Measurements from ENCODE around the gene C2orf66.

The C2orf66 gene

GRCh38 chr2:196809260-196809659, at the start of gene C2orf66:
TSS of gene C2orf66 (minus strand) at chr2:196809355. CDS start at chr2:196809336, 19 bp downstream.
- FAIRE-seq (no peak), DNase-seq (ENCODE audit: extremely low spot score, insufficient read length, low read depth) (no peak)

GRCh38 chr2:196854629-196855028, 45.5 kb upstream of the C2orf66 start:
- DNase-seq (ENCODE audit: extremely low spot score, insufficient read length, low read depth) (no peak), FAIRE-seq (no peak)

GRCh38 chr2:196853301-196854087, 44.3 kb upstream of the C2orf66 start:
- FAIRE-seq (no peak), DNase-seq (ENCODE audit: extremely low spot score, insufficient read length, low read depth) (no peak)

GRCh38 chr2:196851088-196851487, 41.9 kb upstream of the C2orf66 start:
- DNase-seq (ENCODE audit: extremely low spot score, insufficient read length, low read depth) (no peak), FAIRE-seq (no peak)

- DNase-seq (ENCODE audit: extremely low spot score, insufficient read length, low read depth) (no peak), FAIRE-seq (no peak)
Measured at GRCh38 chr2:196849895-196850294, 40.7 kb upstream of the C2orf66 start.

- no peak for DNase-seq (ENCODE audit: extremely low spot score, insufficient read length, low read depth)
- FAIRE-seq, result no peak
Measured at GRCh38 chr2:196846295-196846694, 37.1 kb upstream of the C2orf66 start.

GRCh38 chr2:196845371-196845770, 36.2 kb upstream of the C2orf66 start:
- FAIRE-seq (no peak), DNase-seq (ENCODE audit: extremely low spot score, insufficient read length, low read depth) (no peak)

- FAIRE-seq (no peak), DNase-seq (ENCODE audit: extremely low spot score, insufficient read length, low read depth) (no peak)
Measured at GRCh38 chr2:196840171-196840570, 31.0 kb upstream of the C2orf66 start.

- DNase-seq (ENCODE audit: extremely low spot score, insufficient read length, low read depth), result no peak
- no peak for FAIRE-seq
Measured at GRCh38 chr2:196839574-196839973, 30.4 kb upstream of the C2orf66 start.

GRCh38 chr2:196836440-196836839, 27.3 kb upstream of the C2orf66 start:
- no peak for FAIRE-seq

GRCh38 chr2:196830701-196831100, 21.5 kb upstream of the C2orf66 start:
- no peak for FAIRE-seq
- no peak for DNase-seq (ENCODE audit: extremely low spot score, insufficient read length, low read depth)

More at GRCh38 chr2:196836440-196836839, 27.3 kb upstream of the C2orf66 start:
- DNase-seq (ENCODE audit: extremely low spot score, insufficient read length, low read depth), result no peak

GRCh38 chr2:196827356-196827755, 18.2 kb upstream of the C2orf66 start:
- FAIRE-seq, result no peak
- DNase-seq (ENCODE audit: extremely low spot score, insufficient read length, low read depth), result no peak

GRCh38 chr2:196823750-196824522, 14.8 kb upstream of the C2orf66 start:
- FAIRE-seq (no peak), DNase-seq (ENCODE audit: extremely low spot score, insufficient read length, low read depth) (no peak)

GRCh38 chr2:196821195-196821594, 12.0 kb upstream of the C2orf66 start:
- DNase-seq (ENCODE audit: extremely low spot score, insufficient read length, low read depth) (no peak), FAIRE-seq (no peak)

- no peak for DNase-seq (ENCODE audit: extremely low spot score, insufficient read length, low read depth)
Measured at GRCh38 chr2:196808083-196808665, 981 bp downstream of the C2orf66 start.

GRCh38 chr2:196804381-196804780, 4.8 kb downstream of the C2orf66 start:
- no peak for DNase-seq (ENCODE audit: extremely low spot score, insufficient read length, low read depth)
- FAIRE-seq, result no peak

More at GRCh38 chr2:196808083-196808665, 981 bp downstream of the C2orf66 start:
- no peak for FAIRE-seq

- FAIRE-seq (no peak), DNase-seq (ENCODE audit: extremely low spot score, insufficient read length, low read depth) (no peak)
Measured at GRCh38 chr2:196802401-196802800, 6.8 kb downstream of the C2orf66 start.

- FAIRE-seq (no peak), DNase-seq (ENCODE audit: extremely low spot score, insufficient read length, low read depth) (no peak)
Measured at GRCh38 chr2:196801674-196802261, 7.4 kb downstream of the C2orf66 start.

- FAIRE-seq (no peak), DNase-seq (ENCODE audit: extremely low spot score, insufficient read length, low read depth) (no peak)
Measured at GRCh38 chr2:196798980-196799379, 10.2 kb downstream of the C2orf66 start.

- FAIRE-seq, result no peak
- DNase-seq (ENCODE audit: extremely low spot score, insufficient read length, low read depth), result no peak
Measured at GRCh38 chr2:196792865-196793264, 16.3 kb downstream of the C2orf66 start.
